DMS114 treated with DMSO at 0.1 percent for 48 hours (cell line): ENCODE results near the gene TMEM273.

ENCODE experiments used
- DNase-seq: peaks from one replicate; lab custom pipeline; 2025; ENCODE audit not compliant: unreplicated experiment; lab: John Stamatoyannopoulos, UW

Gene TMEM273

DNA sequence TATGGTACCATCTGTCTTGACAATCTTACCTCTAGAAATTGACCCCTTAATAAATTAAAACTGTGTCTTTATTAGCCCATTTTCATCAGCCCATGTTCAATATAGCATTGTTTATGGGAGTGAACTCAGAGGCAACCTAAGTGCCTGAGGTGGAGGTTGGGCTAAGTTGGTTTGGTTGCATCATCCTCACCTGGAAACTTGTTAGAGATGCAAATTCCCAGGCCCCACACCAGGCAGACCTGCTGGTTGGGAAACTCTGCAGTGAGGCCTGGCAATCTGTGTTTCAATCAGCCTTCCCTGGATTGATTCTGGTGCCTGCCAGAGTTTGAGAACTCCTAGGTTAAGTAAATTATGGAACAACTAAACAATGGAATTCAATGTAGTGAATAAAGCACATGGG lies 44.9 kb downstream of the TMEM273 start:
- no peak for DNase-seq

GRCh38 chr10:49141541-49142332 lies 46.5 kb downstream of the TMEM273 start:
- no peak for DNase-seq

- DNase-seq = no peak
Observed at GRCh38 chr10:49140304-49141177, 47.6 kb downstream of the TMEM273 start.

DNA sequence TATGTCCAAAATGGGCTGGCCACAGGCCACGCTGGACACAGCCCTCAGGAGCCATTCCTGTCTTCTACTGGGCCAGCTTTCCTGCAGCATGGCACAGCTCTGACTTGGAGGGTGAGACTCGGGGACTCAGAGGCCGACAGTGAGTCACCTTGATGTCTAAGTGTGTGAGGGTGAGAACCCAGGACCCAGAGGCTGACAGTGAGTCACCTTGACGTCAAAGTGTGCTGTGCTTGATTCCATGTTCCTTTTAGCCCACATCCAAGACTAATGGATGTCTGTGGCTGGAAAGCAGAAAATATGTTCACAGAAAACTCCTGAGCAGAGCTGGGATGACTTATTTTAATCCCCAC lies 48.4 kb downstream of the TMEM273 start:
- no peak for DNase-seq

- no peak for DNase-seq
Observed at GRCh38 chr10:49139028-49139845, 49.0 kb downstream of the TMEM273 start.

GRCh38 chr10:49138361-49138891 lies 49.8 kb downstream of the TMEM273 start:
- DNase-seq = no peak

DNA sequence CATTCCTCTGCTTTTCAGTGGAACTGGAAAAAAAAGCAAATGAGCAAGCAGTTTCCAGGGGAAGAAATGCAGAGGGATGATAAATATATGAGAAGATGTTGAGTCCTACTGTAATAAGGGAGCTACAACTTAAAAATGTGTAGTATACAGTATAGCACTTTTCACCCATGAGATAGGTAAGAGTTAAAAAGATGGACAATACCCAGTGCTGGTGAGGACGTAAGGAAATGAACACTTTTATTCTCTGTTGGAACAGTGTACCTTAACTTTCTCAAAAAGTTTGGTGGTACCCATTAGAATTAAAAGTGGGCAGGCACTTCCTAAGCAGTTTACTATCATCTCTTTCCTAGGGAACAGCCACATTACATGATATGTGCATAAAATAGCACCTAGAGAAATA lies 51.7 kb downstream of the TMEM273 start:
- no peak for DNase-seq

GRCh38 chr10:49135575-49136313 lies 52.4 kb downstream of the TMEM273 start:
- DNase-seq = no peak

- DNase-seq = no peak
Observed at GRCh38 chr10:49134327-49134726, 53.9 kb downstream of the TMEM273 start.

GRCh38 chr10:49133706-49134248 lies 54.4 kb downstream of the TMEM273 start, which contains the start of gene FAM170B:
TSS of gene FAM170B (minus strand) at chr10:49134021. CDS start at chr10:49133918, 103 bp downstream.
- no peak for DNase-seq

GRCh38 chr10:49132362-49132737 lies 55.8 kb downstream of the TMEM273 start:
- no peak for DNase-seq

DNA sequence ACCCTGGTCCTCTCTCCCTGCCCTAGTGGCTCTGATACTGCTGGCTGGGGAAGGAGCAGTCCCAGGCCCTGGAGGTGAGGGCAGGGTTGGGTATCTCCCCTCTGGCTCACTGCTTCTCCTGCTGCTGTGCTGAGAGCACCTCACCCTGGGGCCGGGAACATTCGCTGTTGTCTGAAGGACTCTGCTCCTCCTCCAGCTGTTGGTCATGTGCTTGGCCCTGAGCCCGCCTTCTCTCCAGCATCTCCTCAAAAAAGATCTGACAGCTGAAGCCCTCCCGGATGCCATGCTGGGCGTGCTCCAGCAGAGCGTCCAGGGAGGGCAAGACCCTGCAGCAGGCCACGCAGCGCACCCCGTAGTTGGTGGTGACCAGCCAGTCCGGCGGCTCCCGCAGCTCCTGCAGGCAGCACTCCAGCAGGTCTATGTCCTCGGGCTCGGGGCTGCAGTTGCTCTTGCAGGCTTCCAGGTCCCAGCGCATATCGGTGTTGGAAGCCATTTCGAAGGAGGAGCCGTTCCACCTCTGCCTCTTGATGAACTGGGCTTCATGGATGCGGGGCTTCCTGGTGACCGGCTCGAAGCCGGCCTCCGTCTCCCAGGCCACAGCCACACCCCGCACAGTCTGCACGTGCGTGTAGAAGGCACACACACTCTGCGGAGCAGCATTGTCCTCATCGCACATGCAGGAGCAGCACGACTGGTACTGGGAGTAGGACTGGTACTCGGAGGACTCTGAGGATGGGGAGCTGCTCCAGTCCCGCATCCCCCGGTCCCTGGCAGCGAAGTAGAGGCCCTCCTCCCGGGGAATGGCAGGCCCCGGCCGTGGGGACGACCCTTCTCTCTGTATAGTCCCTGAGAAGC lies 56.5 kb downstream of the TMEM273 start:
- DNase-seq = peak; percentile 7

GRCh38 chr10:49129376-49129775 lies 58.8 kb downstream of the TMEM273 start:
- DNase-seq = no peak

DNA sequence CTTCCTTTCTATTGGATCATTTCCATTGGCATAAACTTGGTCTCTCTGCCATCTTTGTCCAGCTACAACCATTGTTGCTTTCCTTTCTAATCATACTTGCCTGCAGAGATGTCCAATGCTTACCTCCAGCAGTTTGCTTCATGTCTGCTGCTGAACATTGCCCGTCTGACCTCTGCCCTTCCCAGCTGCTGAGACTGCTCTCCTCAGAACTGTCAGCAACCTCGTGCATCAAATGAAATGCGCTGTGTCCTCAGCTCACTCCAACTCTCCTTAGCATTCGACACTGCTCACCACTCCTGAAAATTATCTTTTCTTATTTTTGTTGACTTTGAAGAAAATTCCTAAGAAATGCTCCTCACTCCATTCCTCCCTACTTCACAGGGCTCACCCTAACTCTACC lies 59.3 kb downstream of the TMEM273 start:
- DNase-seq = no peak

- DNase-seq = no peak
Observed at GRCh38 chr10:49123981-49124950, 63.9 kb downstream of the TMEM273 start.

- no peak for DNase-seq
Observed at GRCh38 chr10:49120911-49121310, 67.3 kb downstream of the TMEM273 start.

DNA sequence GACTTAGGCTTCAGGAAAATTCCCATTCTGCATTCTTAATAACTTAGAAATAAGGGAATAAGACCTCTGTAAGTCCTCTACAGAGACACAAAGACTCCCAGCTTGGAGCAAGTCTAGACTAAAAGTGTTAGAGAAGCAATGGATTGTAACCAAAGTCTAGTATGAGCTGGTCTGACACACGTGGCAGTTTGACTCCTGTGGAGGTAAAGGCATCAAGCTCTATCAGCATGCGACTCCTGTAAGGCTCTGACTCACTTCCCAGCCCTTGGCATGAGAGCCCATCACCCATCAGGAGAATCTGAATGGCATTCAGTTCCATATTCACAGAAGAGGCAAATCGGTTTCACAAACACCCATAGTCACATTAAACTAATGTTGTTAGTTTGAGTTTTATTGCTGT lies 68.4 kb downstream of the TMEM273 start:
- DNase-seq = no peak
